Naive thymus-derived CD8-positive, alpha-beta T cell (primary cell): ENCODE results near the gene ARFGAP3. TPM values are rescaled to one million over a fixed set of nuclear protein-coding genes. Genes with fewer than 3 reads are reported as not detected.
A peak's percentile ranks its signal among the peaks of the same experiment; 100 is the strongest.

Source experiments
- ATAC-seq, 2 donors: fragments of 150-1000 bp; cut with Tn5 transposase in 1 of 2; sonication (Bioruptor Pico), chemical (Tn5 transposase) in 1 of 2; 1 replicate in 1 of 2; 2 replicates in 1 of 2; pipeline ENCODE4 v1.10.0; 2021; ENCODE audit warnings: mild to moderate bottlenecking in 2 of 2, moderate library complexity in 2 of 2
- POLR2A ChIA-PET: fragments of 350-600 bp; sonication (Branson Sonifier 250); formaldehyde crosslinking; loops from one replicate; lab custom pipeline; 2021; ENCODE audit warnings: antibody characterized with exemption; lab: Charles Lee
- DNase-seq, 10 donors: peaks; one replicate each; pipeline versions ENCODE4 v3.0.0 to v3.0.0-alpha.2; 2020 to 2022
- H3K27ac Mint-ChIP-seq, 10 donors: one replicate each; pipeline ENCODE4 v1.8.0; 2020 to 2022; ENCODE audit warnings: mild to moderate bottlenecking in 10 of 10, mixed read lengths in 10 of 10, moderate library complexity in 4 of 10, inconsistent platforms in 1 of 10
- H3K27me3 Mint-ChIP-seq, 5 donors: one replicate each; pipeline ENCODE4 v1.8.0; 2021 to 2022; ENCODE audit warnings: mixed read lengths in 5 of 5
- H3K36me3 Mint-ChIP-seq, 3 donors: one replicate each; pipeline ENCODE4 v1.8.0; 2020 to 2022; ENCODE audit warnings: mixed read lengths in 3 of 3, mild to moderate bottlenecking in 2 of 3, inconsistent platforms in 1 of 3
- H3K4me1 Mint-ChIP-seq, 4 donors: one replicate each; pipeline ENCODE4 v1.8.0; 2021 to 2022; ENCODE audit warnings: mixed read lengths in 4 of 4
- H3K4me3 Mint-ChIP-seq, 10 donors: one replicate each; pipeline ENCODE4 v1.8.0; 2020 to 2022; ENCODE audit warnings: mild to moderate bottlenecking in 10 of 10, mixed read lengths in 10 of 10, moderate library complexity in 6 of 10, inconsistent platforms in 1 of 10
- H3K9me3 Mint-ChIP-seq, 9 donors: one replicate each; pipeline ENCODE4 v1.8.0; 2020 to 2022; ENCODE audit warnings: mixed read lengths in 9 of 9, mild to moderate bottlenecking in 3 of 9, inconsistent platforms in 1 of 9, moderate library complexity in 1 of 9
- polyA plus RNA-seq, 3 donors: library from polyadenylated mRNA; unstranded; fragments of 300-500 nt; fragmentation: Illumina TruSeq; gene quantifications; one replicate each; pipeline ENCODE4 v1.2.3, GENCODE V29; 2021
- total RNA-seq, 8 experiments: library from RNA in 2 of 8; stranded (reverse) in 2 of 8; gene quantifications; one replicate each; pipeline ENCODE4 v1.2.3 and lab custom pipeline; 2021 to 2026

Gene ARFGAP3
- total and polyA plus RNA-seq, 5 experiments from 2014 or later, result 22.3 to 44.7 (median 32.9) TPM

GRCh38 chr22:42881982-42882656, 25.0 kb upstream of the ARFGAP3 start:
- H3K27me3 Mint-ChIP-seq, result no peaks in the 10 kb centered on the region
- H3K9me3 Mint-ChIP-seq, result no peaks in the 10 kb centered on the region
- ATAC-seq, result no peak
- no peak overlapping the region for H3K27ac Mint-ChIP-seq
- H3K36me3 Mint-ChIP-seq, result peaks cover 0 to 70% (median 4%) of the 10 kb centered on the region in 3 donors
- POLR2A ChIA-PET, result interaction anchor here (0.6 kb wide), 1 partner anchor 1490 kb away, joined by 4 read pairs; no protein-coding TSS in a partner anchor
- H3K4me3 Mint-ChIP-seq, result no peak overlapping the region
- peaks cover 0 to 2% (median 0%) of the 10 kb centered on the region in 4 donors for H3K4me1 Mint-ChIP-seq
- DNase-seq, result no peak

DNA sequence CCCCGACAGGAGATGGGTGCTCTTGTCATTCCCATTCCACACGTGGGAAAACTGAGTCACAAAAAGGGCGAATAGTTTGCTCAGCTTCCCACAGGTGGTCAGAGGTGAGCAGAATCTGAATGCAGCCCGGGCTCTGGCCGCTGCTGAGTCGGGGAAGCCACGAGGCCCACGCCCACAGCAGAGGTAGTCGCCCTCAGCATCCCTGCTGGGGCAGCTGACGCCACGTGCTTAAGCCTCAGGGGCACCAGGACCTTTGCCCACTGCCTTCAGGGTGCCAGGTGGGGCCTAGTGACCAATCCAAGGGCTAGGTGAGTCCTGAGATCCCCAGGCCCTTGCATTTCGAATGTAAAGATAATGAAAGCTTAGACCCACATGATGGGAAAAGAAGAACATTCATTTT, 24.2 kb upstream of the ARFGAP3 start:
- H3K36me3 Mint-ChIP-seq, result peaks cover 0 to 70% (median 6%) of the 10 kb centered on the region in 3 donors
- POLR2A ChIA-PET, result no interaction called here
- H3K27me3 Mint-ChIP-seq, result no peaks in the 10 kb centered on the region
- peaks cover 0 to 2% (median 0%) of the 10 kb centered on the region in 4 donors for H3K4me1 Mint-ChIP-seq
- H3K27ac Mint-ChIP-seq, result no peak overlapping the region
- no peak for ATAC-seq
- H3K4me3 Mint-ChIP-seq, result no peak overlapping the region
- DNase-seq, result no peak
- no peaks in the 10 kb centered on the region for H3K9me3 Mint-ChIP-seq

- H3K9me3 Mint-ChIP-seq, result no peaks in the 10 kb centered on the region
- peaks cover 0 to 72% (median 6%) of the 10 kb centered on the region in 3 donors for H3K36me3 Mint-ChIP-seq
- H3K27ac Mint-ChIP-seq, result no peak overlapping the region
- no peak overlapping the region for H3K4me3 Mint-ChIP-seq
- POLR2A ChIA-PET, result no interaction called here
- H3K4me1 Mint-ChIP-seq, result peaks cover 0 to 2% (median 0%) of the 10 kb centered on the region in 4 donors
- H3K27me3 Mint-ChIP-seq, result no peaks in the 10 kb centered on the region
- ATAC-seq, result no peak
- DNase-seq, result no peak
These were observed 23.7 kb upstream of the ARFGAP3 start for GRCh38 chr22:42880815-42881214.

GRCh38 chr22:42879371-42880021, 22.4 kb upstream of the ARFGAP3 start:
- POLR2A ChIA-PET, result no interaction called here
- Mint-ChIP-seq H3K9me3 (no peaks in the 10 kb centered on the region), H3K4me3 (no peak overlapping the region), H3K27ac (no peak overlapping the region), H3K27me3 (no peaks in the 10 kb centered on the region), H3K4me1 (peaks cover 0 to 2% (median 0%) of the 10 kb centered on the region in 4 donors), H3K36me3 (peaks cover 0 to 74% (median 6%) of the 10 kb centered on the region in 3 donors)
- ATAC-seq (no peak), DNase-seq (no peak)

DNA sequence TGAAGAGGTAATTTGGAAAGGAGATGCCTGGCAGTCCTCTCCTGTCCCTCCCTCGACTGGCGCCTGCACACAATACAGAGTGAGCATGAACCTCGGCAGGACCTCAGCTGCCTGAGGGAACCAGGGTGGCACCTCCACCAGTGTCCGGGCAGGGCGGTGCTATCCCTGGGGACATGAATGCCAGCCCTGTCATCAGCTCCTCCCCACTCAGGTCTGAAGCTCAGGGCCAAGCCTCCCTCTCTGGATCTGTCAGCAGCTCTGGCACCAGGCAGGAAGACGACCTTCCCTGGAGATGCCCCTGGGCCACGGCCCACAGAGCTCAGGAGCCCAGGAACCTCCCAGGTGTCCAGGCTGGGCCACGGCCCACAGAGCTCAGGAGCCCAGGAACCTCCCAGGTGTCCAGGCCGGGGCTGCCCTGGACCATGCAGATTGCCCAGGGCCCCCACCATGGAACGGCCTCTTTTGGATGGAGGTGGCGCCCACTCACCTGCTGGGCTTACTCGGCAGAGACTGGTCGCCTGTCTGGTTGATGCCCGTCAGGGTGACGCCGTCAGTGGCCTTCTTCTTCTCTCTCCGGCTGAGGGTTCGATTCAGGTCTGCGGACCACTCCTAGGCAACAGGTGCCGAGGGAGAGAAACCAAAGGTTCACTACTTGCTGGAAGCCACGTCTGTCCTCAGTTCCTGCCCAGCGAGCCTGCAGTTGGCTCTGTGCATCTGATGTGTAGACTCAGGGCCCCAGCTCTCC, 21.7 kb upstream of the ARFGAP3 start:
- Mint-ChIP-seq H3K27ac (peak overlapping the region in 2 of 10 donors; percentile 27 to 66), H3K4me1 (peaks cover 0 to 2% (median 0%) of the 10 kb centered on the region in 4 donors), H3K4me3 (no peak overlapping the region), H3K9me3 (no peaks in the 10 kb centered on the region), H3K27me3 (no peaks in the 10 kb centered on the region), H3K36me3 (peaks cover 0 to 74% (median 6%) of the 10 kb centered on the region in 3 donors)
- POLR2A ChIA-PET, result no interaction called here
- DNase-seq (no peak), ATAC-seq (no peak)

DNA sequence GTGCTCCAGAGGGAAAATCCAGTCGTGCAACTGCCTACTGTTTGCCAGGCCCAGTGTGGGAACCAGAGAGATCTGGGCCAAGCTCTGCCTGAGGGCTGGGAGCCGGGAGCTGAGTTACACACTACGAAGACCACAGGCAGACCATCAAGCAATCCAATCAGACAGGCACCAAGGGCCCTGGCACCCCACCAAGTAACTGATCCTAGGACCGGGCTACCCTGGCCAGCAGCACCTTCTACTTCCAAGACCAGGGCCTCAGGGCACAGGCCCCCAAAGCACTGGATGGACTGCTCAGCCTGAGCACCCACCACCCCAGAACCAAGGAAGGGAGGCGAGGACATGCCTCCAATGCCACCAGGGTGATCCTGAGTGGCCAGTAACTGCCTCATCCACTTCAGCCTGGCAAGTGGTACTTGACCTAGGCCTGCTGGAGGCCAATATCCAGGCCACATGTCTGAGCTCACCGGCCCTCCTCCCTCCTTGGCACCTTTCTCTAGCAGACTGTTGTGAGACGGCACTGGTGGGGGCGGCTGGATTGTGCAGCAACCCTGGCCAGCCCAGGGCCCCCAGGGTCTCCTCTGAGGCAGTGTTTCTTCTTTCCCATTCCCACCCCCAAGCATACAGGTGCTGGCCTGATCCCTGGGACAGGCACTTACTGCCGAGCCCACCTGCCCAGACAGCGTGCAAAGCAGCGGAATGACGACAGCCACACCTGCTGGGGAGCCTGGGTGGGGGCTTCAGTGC, 20.7 kb upstream of the ARFGAP3 start:
- ATAC-seq (no peak), DNase-seq (no peak)
- H3K4me3 Mint-ChIP-seq, result no peak overlapping the region
- peaks cover 0 to 2% (median 0%) of the 10 kb centered on the region in 4 donors for H3K4me1 Mint-ChIP-seq
- no peaks in the 10 kb centered on the region for H3K27me3 Mint-ChIP-seq
- H3K9me3 Mint-ChIP-seq, result no peaks in the 10 kb centered on the region
- peaks cover 0 to 72% (median 6%) of the 10 kb centered on the region in 3 donors for H3K36me3 Mint-ChIP-seq
- POLR2A ChIA-PET, result no interaction called here
- H3K27ac Mint-ChIP-seq, result peak overlapping the region in 4 of 10 donors; percentile 11 to 53 (median 23)

- Mint-ChIP-seq H3K9me3 (no peaks in the 10 kb centered on the region), H3K4me3 (no peak overlapping the region), H3K27me3 (no peaks in the 10 kb centered on the region), H3K4me1 (peaks cover 0 to 2% (median 0%) of the 10 kb centered on the region in 4 donors), H3K27ac (peak overlapping the region in 3 of 10 donors; percentile 11 to 53 (median 33)), H3K36me3 (peaks cover 0 to 73% (median 5%) of the 10 kb centered on the region in 3 donors)
- POLR2A ChIA-PET, result no interaction called here
- no peak for DNase-seq
- no peak for ATAC-seq
These were observed 20.1 kb upstream of the ARFGAP3 start for GRCh38 chr22:42877158-42877557.

DNA sequence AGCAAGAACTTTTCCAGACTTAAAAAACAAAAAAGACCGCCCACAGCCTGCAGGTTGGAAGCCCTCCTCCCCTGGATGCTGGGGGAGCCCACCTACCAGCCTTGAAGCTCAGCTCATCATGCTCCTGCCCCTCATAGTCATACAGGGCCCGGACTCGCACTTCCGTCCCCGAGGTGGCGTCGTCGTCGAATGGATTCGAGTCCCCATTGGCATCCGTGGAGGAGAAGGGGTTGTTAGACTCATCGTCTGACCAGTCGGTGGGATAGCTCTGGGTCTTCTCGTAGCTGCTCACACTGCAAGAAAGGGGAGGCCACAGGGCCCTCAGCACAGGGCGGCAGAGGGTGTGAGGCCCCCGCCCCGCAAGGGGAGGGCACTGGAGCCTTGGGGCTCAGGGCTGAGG, 19.0 kb upstream of the ARFGAP3 start:
- Mint-ChIP-seq H3K27me3 (no peaks in the 10 kb centered on the region), H3K4me1 (no peaks in the 10 kb centered on the region), H3K36me3 (peaks cover 0 to 80% (median 5%) of the 10 kb centered on the region in 3 donors), H3K9me3 (no peaks in the 10 kb centered on the region), H3K4me3 (no peak overlapping the region), H3K27ac (no peak overlapping the region)
- no peak for ATAC-seq
- DNase-seq, result no peak
- POLR2A ChIA-PET, result no interaction called here

DNA sequence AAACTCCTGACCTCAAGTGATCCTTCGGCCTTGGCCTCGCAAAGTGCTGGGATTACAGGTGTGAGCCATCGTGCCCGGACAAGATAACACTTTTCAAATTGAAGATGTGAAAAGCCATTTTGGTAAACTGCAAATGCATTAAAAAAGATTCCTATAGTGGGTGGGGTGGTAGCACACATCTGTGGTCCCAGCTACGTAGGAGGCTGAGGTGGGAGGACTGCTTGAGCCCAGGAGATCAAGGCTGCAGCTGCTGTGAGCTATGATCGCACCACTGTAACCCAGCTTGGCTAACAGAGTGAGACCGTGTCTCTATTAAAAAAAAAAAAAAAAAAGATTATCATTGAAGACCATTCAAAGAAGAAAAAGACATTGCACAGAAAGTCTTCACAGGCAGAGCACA, 16.9 kb upstream of the ARFGAP3 start:
- Mint-ChIP-seq H3K4me1 (no peaks in the 10 kb centered on the region), H3K27ac (no peak overlapping the region), H3K27me3 (no peaks in the 10 kb centered on the region), H3K4me3 (no peak overlapping the region), H3K9me3 (no peaks in the 10 kb centered on the region), H3K36me3 (peaks cover 0 to 79% (median 7%) of the 10 kb centered on the region in 3 donors)
- DNase-seq (no peak), ATAC-seq (no peak)
- POLR2A ChIA-PET, result no interaction called here

GRCh38 chr22:42873356-42873755, 16.3 kb upstream of the ARFGAP3 start:
- Mint-ChIP-seq H3K4me1 (no peaks in the 10 kb centered on the region), H3K27ac (peak overlapping the region in 3 of 10 donors; percentile 11 to 78 (median 29)), H3K27me3 (no peaks in the 10 kb centered on the region), H3K4me3 (no peak overlapping the region), H3K36me3 (peaks cover 0 to 73% (median 7%) of the 10 kb centered on the region in 3 donors), H3K9me3 (no peaks in the 10 kb centered on the region)
- DNase-seq (no peak), ATAC-seq (no peak)
- POLR2A ChIA-PET, result interaction anchor here (0.7 kb wide), 1 partner anchor 32 kb away, joined by 3 read pairs; no protein-coding TSS in a partner anchor

- Mint-ChIP-seq H3K27me3 (no peaks in the 10 kb centered on the region), H3K36me3 (peaks cover 0 to 69% (median 7%) of the 10 kb centered on the region in 3 donors), H3K4me1 (peaks cover 0 to 2% (median under 1%) of the 10 kb centered on the region in 4 donors), H3K4me3 (no peak overlapping the region), H3K9me3 (peaks cover 0 to under 1% (median 0%) of the 10 kb centered on the region in 9 donors), H3K27ac (peak overlapping the region in 2 of 10 donors; percentile 29 to 78)
- no peak for DNase-seq
- POLR2A ChIA-PET, result interaction anchor here (0.7 kb wide), 1 partner anchor 31 kb away, joined by 3 read pairs; no protein-coding TSS in a partner anchor
- ATAC-seq, result no peak
These were observed 15.7 kb upstream of the ARFGAP3 start for GRCh38 chr22:42872821-42873220.
